ENCODE measurements around the gene KNTC1. TPM values are rescaled to one million over a fixed set of nuclear protein-coding genes. Genes with fewer than 3 reads are reported as not detected.

Gene KNTC1
- total and polyA plus RNA-seq, 4 donors, result 4.0 to 34.0 (median 10.9) TPM

- no peaks in the 10 kb centered on the region for H3K27me3 ChIP-seq (ENCODE audit: control insufficient read depth in 3 of 3, insufficient read depth in 3 of 3, low read length in 2 of 3)
- no peak for TF ChIP-seq CTCF (IDR thresholded peaks at IDR 0.05; ENCODE audit: control extremely low read depth, extremely low read depth)
- no peak for ATAC-seq (ENCODE audit: insufficient read depth, low FRiP score)
These were observed 138.7 kb downstream of the KNTC1 start for GRCh38 chr12:122665759-122666158.

GRCh38 chr12:122668268-122668667 lies 141.2 kb downstream of the KNTC1 start:
- H3K9ac ChIP-seq (ENCODE audit: insufficient read depth in 1 of 2, low read length in 2 of 2), result no peak overlapping the region
- H3K9me3 ChIP-seq (ENCODE audit: control insufficient read depth in 4 of 4, insufficient read depth in 3 of 4, low read length in 3 of 4), result peaks cover 0 to 2% (median 0%) of the 10 kb centered on the region in 4 donors
- ATAC-seq (ENCODE audit: insufficient read depth, low FRiP score), result no peak
- WGBS, 2 donors, result 94 to 95% methylated on average over 2 of the region's 2 CpGs
- H3K4me1 ChIP-seq (ENCODE audit: control insufficient read depth in 5 of 5, insufficient read depth in 5 of 5, low read length in 5 of 5), result no peaks in the 10 kb centered on the region
- no peak for DNase-seq
- H3K27ac ChIP-seq (ENCODE audit: low read depth in 1 of 2, low read length in 1 of 2), result no peak overlapping the region
- no peaks in the 10 kb centered on the region for H3K27me3 ChIP-seq (ENCODE audit: control insufficient read depth in 3 of 3, insufficient read depth in 3 of 3, low read length in 2 of 3)
- no peak for TF ChIP-seq CTCF (IDR thresholded peaks at IDR 0.05; ENCODE audit: control extremely low read depth, extremely low read depth)
- no peaks in the 10 kb centered on the region for H3K36me3 ChIP-seq (ENCODE audit: control insufficient read depth in 4 of 4, insufficient read depth in 4 of 4, low read length in 4 of 4)
- H3K4me3 ChIP-seq, result no peak overlapping the region

More at GRCh38 chr12:122665759-122666158, 138.7 kb downstream of the KNTC1 start:
- no peak for DNase-seq
- 93 to 94% methylated on average over 5 of the region's 5 CpGs for WGBS, 2 donors
- Histone ChIP-seq H3K27ac (ENCODE audit: low read depth in 1 of 2, low read length in 1 of 2) (no peak overlapping the region), H3K9ac (ENCODE audit: insufficient read depth in 1 of 2, low read length in 2 of 2) (no peak overlapping the region), H3K4me3 (no peak overlapping the region), H3K4me1 (ENCODE audit: control insufficient read depth in 5 of 5, insufficient read depth in 5 of 5, low read length in 5 of 5) (no peaks in the 10 kb centered on the region), H3K9me3 (ENCODE audit: control insufficient read depth in 4 of 4, insufficient read depth in 3 of 4, low read length in 3 of 4) (no peaks in the 10 kb centered on the region), H3K36me3 (ENCODE audit: control insufficient read depth in 4 of 4, insufficient read depth in 4 of 4, low read length in 4 of 4) (no peaks in the 10 kb centered on the region)

GRCh38 chr12:122669397-122670070 lies 142.5 kb downstream of the KNTC1 start:
- H3K9me3 ChIP-seq (ENCODE audit: control insufficient read depth in 4 of 4, insufficient read depth in 3 of 4, low read length in 3 of 4), result peaks cover 0 to 2% (median 0%) of the 10 kb centered on the region in 4 donors
- DNase-seq (no peak), ATAC-seq (ENCODE audit: insufficient read depth, low FRiP score) (no peak)
- no peaks in the 10 kb centered on the region for H3K27me3 ChIP-seq (ENCODE audit: control insufficient read depth in 3 of 3, insufficient read depth in 3 of 3, low read length in 2 of 3)
- H3K9ac ChIP-seq (ENCODE audit: insufficient read depth in 1 of 2, low read length in 2 of 2), result no peak overlapping the region
- H3K27ac ChIP-seq (ENCODE audit: low read depth in 1 of 2, low read length in 1 of 2), result no peak overlapping the region
- H3K4me3 ChIP-seq, result no peak overlapping the region
- 65 to 83% methylated on average over 5 of the region's 5 CpGs for WGBS, 2 donors
- H3K36me3 ChIP-seq (ENCODE audit: control insufficient read depth in 4 of 4, insufficient read depth in 4 of 4, low read length in 4 of 4), result no peaks in the 10 kb centered on the region
- H3K4me1 ChIP-seq (ENCODE audit: control insufficient read depth in 5 of 5, insufficient read depth in 5 of 5, low read length in 5 of 5), result no peaks in the 10 kb centered on the region
- no peak for TF ChIP-seq CTCF (IDR thresholded peaks at IDR 0.05; ENCODE audit: control extremely low read depth, extremely low read depth)

GRCh38 chr12:122672515-122672914 lies 145.5 kb downstream of the KNTC1 start:
- WGBS, 2 donors, result 76 to 92% methylated on average over 2 of the region's 2 CpGs
- no peaks in the 10 kb centered on the region for H3K4me1 ChIP-seq (ENCODE audit: control insufficient read depth in 5 of 5, insufficient read depth in 5 of 5, low read length in 5 of 5)
- no peaks in the 10 kb centered on the region for H3K27me3 ChIP-seq (ENCODE audit: control insufficient read depth in 3 of 3, insufficient read depth in 3 of 3, low read length in 2 of 3)
- DNase-seq (no peak), ATAC-seq (ENCODE audit: insufficient read depth, low FRiP score) (no peak)
- H3K9me3 ChIP-seq (ENCODE audit: control insufficient read depth in 4 of 4, insufficient read depth in 3 of 4, low read length in 3 of 4), result peaks cover 0 to 2% (median 0%) of the 10 kb centered on the region in 4 donors
- no peak overlapping the region for H3K9ac ChIP-seq (ENCODE audit: insufficient read depth in 1 of 2, low read length in 2 of 2)
- no peaks in the 10 kb centered on the region for H3K36me3 ChIP-seq (ENCODE audit: control insufficient read depth in 4 of 4, insufficient read depth in 4 of 4, low read length in 4 of 4)
- H3K4me3 ChIP-seq, result no peak overlapping the region
- no peak overlapping the region for H3K27ac ChIP-seq (ENCODE audit: low read depth in 1 of 2, low read length in 1 of 2)
- TF ChIP-seq CTCF (IDR thresholded peaks at IDR 0.05; ENCODE audit: control extremely low read depth, extremely low read depth), result no peak
